GM19468 (cell line): Measurements from ENCODE around the gene CTAGE6.
A peak's percentile ranks its signal among the peaks of the same experiment; 100 is the strongest.
"Not testable (repeated sequence)": the region's sequence is repeated elsewhere in the genome, so short reads cannot be mapped to it uniquely, and the experiment has no call there.

Experiments used
- ATAC-seq: cut with Tn5 transposase; IDR thresholded peaks from one replicate; pipeline ENCODE4 v1.9.1; 2021; ENCODE audit warnings: mild to moderate bottlenecking, moderate library complexity, moderate number of reproducible peaks; ENCODE audit not compliant: unreplicated experiment; ENCODE audit errors: extremely low read depth

Gene CTAGE6, protein sequence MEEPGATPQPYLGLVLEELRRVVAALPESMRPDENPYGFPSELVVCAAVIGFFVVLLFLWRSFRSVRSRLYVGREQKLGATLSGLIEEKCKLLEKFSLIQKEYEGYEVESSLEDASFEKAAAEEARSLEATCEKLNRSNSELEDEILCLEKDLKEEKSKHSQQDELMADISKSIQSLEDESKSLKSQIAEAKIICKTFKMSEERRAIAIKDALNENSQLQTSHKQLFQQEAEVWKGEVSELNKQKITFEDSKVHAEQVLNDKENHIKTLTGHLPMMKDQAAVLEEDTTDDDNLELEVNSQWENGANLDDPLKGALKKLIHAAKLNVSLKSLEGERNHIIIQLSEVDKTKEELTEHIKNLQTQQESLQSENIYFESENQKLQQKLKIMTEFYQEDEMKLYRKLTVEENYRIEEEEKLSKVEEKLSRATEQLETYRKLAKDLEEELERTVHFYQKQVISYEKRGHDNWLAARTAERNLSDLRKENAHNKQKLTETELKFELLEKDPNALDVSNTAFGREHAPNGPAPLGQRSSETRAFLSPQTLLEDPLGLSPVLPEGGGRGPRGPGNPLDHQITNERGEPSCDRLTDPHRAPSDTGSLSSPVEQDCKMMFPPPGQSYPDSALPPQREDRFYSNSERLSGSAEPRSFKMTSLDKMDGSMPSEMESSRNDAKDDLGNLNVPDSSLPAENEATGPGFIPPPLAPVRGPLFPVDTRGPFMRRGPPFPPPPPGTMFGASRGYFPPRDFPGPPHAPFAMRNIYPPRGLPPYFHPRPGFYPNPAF

GRCh38 chr7:143757596-143757995 is at the start of gene CTAGE6:
CTAGE6 (minus strand) TSS chr7:143757696; CDS start chr7:143757658, 38 bp downstream.
- ATAC-seq, result not testable (repeated sequence)

DNA sequence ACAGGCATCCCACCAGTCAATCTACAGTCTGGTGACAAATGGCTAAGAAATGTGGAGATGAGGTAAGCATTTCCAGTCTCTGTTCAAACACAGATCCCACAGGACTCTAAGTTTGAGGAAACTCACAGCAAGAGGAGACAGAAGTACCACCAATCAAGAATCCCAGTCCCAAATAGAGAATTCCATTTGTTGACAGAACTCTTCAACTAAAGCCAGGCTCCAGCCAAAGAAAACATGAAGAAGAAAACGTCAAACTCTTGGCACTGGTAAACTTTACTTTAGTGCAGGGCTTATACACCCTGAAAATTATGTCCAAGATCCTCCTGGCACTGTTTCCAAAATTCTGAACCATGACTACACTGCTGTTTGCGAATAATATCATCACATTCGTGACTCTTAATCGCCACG is 49.2 kb upstream of the CTAGE6 start:
- not testable (repeated sequence) for ATAC-seq

DNA sequence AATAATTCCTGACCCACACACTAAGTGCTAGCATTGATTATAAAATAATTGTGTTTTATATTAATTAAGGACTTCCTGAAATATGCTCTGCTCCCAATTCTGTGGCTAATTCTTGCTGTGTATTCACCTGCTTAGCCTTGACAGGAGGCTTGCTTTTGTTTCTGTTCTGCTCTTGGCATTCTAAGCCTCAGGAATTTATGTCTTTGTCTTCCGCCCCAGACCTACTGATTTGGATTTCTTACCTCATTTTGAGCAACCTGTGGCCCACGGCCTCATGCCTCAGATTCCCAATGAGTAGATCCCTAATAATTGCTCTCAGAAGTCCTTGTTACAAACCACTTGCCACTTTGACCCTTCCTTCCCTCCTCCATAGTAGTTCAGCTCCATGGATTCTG is 40.4 kb upstream of the CTAGE6 start:
- ATAC-seq, result not testable (repeated sequence)

- ATAC-seq, result not testable (repeated sequence)
Observed at GRCh38 chr7:143797119-143797895, 39.8 kb upstream of the CTAGE6 start.

GRCh38 chr7:143795653-143796052 is 38.2 kb upstream of the CTAGE6 start:
- ATAC-seq, result not testable (repeated sequence)

DNA sequence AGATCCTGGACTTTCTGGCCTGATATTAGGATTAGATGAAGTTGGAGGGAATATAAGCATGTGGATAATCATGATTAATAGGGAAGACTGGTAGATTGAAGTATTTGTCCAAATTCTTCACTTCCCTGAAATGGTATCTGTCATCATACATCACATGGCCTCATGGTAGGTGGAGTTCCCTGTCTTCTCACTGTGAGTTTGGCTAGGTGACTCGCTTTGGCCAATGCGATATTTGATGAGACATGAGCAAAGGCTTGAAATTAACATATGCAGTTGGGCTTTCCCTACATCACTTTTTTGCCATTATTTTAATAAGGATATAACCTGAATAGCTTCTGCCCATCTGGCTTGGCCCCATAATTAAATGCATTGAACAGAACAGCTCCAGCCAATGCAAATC is 35.1 kb upstream of the CTAGE6 start:
- not testable (repeated sequence) for ATAC-seq

DNA sequence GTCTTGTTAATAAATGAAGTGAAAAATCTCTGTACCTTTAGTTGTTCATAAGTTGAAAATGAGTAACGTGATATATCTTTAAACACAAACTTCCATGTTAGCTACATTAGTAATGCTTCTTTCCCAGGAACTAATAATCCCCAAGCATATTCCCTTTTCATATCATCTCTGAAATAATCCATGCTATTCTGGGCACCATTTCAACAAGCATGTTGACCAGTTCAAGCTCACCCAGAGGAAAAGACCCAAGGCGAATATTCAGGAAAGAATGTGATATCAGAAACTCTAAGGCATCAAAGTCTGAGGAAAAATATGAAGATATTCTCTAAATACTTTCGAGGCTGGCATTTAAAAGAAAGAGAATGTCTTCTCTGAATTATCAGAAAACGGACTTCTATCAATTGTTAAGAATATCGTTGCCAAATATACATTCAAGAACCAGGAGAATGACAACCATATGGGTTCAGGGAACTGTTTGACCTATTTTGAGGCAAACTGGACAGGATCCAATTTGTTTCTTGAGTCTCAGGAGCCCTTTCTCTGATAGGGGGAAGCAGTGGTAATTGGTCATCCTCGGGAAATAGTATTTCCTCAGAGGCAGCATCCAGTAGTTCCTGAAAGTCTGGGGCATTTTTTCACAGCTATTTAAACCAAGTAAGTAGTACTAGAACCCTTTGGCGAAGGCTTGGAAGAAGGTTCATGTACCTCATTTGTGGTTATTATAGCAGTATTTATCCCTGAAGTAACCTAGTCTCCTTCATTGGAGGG is 28.1 kb upstream of the CTAGE6 start:
- not testable (repeated sequence) for ATAC-seq

GRCh38 chr7:143779591-143779990 is 22.1 kb upstream of the CTAGE6 start:
- not testable (repeated sequence) for ATAC-seq

DNA sequence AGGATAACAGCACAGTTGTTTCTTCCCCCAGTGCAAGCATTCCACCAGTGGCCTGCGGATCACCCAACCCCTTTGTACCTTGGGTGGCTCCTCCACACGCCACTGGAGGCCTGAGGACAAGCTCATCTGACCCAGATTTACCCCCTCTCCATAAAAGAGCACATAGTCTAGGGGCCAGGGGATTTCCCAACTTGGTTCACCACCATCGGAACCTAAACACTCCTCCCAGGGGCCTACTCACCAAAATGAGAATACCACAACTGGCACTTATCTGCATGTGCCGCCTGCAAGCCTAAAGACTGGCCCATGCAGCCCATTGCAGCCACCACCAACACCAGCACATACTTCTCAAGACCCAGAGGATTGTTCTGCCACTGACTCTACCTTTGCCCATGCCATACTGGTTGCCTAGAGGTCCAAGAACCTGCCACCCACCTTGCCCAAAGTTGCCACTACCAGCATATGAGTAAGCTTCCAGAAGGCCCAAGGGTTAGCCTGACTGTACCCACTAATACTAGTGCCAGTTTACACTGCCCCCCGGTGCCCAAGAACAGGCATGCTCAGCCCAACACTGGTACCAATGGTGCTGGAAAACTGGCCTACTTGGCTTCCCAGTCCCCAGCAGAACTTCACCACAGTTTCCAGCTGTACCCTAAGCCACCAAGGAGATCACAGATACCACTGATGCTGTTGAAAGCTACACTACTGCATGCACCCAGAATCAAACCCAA is 15.4 kb upstream of the CTAGE6 start:
- not testable (repeated sequence) for ATAC-seq

GRCh38 chr7:143767531-143767930 is 10.0 kb upstream of the CTAGE6 start:
- not testable (repeated sequence) for ATAC-seq

GRCh38 chr7:143765678-143766077 is 8.2 kb upstream of the CTAGE6 start:
- not testable (repeated sequence) for ATAC-seq

DNA sequence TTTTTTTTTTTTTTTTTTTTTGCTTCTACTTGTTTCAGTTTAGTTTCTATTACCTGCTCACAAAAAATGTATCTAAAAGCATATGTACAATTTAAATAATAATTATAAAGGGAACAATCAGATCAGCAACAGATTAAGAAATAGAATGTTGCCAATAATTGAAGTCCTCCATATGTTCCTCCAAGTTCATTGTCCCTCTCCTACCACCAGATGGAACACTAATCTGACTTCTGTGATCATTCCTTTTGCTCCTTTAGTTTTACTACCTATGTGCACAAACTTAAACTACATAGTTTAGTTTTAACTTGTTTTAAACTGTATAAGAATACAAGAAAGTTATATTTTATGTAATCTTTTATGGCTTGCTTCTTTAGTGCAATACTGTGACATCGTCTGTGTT is 5.6 kb upstream of the CTAGE6 start:
- ATAC-seq, result not testable (repeated sequence)

- not testable (repeated sequence) for ATAC-seq
Observed at GRCh38 chr7:143745340-143745739, 12.2 kb downstream of the CTAGE6 start.

DNA sequence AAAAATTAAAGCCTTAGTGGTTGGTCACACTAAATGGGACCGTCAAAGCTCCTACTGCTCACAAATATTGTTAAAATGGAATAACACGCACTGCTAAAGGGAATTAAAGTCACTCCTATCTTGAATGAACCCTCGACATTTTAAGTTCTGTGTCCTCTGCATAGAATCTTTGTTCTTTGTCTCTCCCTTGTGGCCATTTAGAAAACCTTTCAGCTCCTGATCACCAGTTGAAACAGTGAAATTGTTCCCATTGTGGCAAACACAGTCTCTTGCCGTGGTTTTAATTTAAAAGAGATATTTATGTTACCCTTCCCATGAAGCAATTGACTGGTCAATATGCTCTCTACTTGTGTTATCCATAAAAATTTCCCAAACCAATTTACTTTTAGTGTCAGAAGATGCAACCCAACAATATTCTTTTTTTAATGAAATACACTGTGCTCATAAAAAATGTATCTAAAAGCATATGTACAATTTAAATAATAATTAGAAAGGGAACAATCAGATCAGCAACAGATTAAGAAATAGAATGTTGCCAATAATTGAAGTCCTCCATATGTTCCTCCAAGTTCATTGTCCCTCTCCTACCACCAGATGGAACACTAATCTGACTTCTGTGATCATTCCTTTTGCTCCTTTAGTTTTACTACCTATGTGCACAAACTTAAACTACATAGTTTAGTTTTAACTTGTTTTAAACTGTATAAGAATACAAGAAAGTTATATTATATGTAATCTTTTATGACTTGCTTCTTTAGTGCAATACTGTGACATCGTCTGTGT is 20.3 kb downstream of the CTAGE6 start:
- ATAC-seq, result peak; percentile 68

DNA sequence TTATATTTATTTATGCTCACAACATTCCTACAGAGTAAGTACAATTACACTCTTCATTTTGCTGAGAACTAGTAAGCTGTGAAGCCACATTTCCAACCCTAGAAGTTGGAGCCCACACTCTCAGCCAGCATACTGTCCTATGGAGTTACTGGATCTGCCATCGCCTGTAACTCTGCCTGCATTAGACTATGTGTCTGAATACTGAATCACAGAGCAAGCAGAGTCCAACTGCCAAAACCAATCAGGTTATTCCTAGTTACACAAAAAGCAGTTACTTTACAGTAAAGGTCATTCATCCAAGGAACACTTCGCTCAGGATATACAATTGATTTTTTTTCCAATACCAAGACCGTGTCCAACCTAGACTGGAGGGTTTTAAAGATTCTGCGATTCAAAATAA is 21.5 kb downstream of the CTAGE6 start:
- no peak for ATAC-seq

DNA sequence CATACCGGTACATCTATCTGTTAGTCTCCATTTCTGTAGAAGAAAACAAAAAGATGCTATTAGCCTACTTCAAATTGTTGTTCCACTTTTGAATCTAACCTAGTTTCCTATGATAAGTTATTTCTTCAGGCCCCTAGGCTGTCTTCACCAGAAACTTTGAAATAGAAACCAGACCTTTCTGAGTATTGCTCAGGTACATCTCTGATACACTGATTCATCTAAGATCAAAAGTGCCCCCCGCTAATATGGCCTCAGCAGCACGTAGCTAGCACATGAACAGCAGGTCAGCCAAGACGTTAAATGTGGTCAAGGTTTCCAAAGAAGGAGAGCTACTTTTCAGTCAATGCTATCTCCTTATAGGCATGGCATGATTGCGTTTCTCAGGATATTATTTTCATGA is 23.6 kb downstream of the CTAGE6 start:
- ATAC-seq, result no peak

- no peak for ATAC-seq
Observed at GRCh38 chr7:143728333-143728862, 29.1 kb downstream of the CTAGE6 start.

DNA sequence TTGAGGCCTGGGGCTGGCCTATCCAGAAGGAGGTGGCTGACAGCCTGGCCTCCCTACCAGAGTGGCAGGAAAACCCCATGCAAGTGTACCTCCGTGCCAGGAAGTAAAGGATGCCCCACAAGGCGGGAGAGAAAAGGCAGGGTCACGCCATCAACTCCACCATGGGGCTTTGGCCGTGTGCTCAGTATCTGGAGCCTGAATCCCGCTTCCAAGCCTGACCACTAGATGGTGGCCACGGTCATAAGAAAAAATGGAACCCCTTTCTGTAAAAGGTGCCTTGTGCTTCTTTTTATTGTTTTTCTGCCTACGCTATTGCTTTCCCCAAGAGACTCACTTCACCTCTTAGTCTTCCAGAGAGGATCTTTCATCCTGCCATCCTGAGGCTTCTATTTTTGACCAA is 29.9 kb downstream of the CTAGE6 start:
- ATAC-seq, result not testable (repeated sequence)
